ENCODE results near the gene CSNK1A1L. TPM values are rescaled to one million over a fixed set of nuclear protein-coding genes. Genes with fewer than 3 reads are reported as not detected.
A peak's percentile ranks its signal among the peaks of the same experiment; 100 is the strongest.

CSNK1A1L gene
- polyA plus RNA-seq, 1 donor (not counting 4 experiments of a cell fraction or from before 2014, with no cell fraction given) = not detected

DNA sequence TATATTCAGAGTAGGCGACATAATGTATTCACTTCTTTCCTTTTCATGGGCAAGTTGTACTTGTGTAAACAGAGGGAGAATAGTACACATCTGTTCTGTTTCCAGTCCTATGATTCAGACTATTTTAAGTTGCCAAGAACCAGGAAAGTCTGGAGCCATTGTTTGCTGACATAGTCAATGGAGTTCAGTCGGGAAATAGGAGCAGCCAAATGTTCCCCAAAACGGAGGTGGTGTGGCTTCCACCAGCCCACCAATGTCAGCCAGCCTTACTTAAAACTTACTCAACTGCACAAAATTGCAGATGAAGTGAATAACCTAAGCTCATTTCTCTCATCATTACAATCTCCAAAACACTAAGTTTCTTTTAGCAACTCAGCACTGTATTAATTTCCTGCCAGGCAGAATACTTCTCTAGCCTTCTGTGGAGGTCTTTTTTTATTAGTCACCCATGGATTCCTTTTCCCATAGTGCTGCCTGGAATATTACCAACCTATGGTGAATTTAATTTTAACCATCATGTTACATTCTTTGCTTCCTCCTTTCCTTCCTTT lies 22.3 kb upstream of the CSNK1A1L start:
- no peak overlapping the region for H3K4me3 ChIP-seq (ENCODE audit: control insufficient read depth in 2 of 3, extremely low read depth in 1 of 3, insufficient read depth in 2 of 3, low read depth in 1 of 3, low read length in 3 of 3)
- TF ChIP-seq, protein P1, sequence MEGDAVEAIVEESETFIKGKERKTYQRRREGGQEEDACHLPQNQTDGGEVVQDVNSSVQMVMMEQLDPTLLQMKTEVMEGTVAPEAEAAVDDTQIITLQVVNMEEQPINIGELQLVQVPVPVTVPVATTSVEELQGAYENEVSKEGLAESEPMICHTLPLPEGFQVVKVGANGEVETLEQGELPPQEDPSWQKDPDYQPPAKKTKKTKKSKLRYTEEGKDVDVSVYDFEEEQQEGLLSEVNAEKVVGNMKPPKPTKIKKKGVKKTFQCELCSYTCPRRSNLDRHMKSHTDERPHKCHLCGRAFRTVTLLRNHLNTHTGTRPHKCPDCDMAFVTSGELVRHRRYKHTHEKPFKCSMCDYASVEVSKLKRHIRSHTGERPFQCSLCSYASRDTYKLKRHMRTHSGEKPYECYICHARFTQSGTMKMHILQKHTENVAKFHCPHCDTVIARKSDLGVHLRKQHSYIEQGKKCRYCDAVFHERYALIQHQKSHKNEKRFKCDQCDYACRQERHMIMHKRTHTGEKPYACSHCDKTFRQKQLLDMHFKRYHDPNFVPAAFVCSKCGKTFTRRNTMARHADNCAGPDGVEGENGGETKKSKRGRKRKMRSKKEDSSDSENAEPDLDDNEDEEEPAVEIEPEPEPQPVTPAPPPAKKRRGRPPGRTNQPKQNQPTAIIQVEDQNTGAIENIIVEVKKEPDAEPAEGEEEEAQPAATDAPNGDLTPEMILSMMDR (optimal IDR thresholded peaks at IDR 0.05 in 1 of 3, IDR thresholded peaks at IDR 0.05 in 1 of 3, conservative IDR thresholded peaks at IDR 0.05 in 1 of 3; ENCODE audit: extremely low read depth in 1 of 3, insufficient read depth in 2 of 3, low read length in 3 of 3) = no peak
- no peak for TF ChIP-seq EZH2 (IDR thresholded peaks at IDR 0.05; ENCODE audit: low read length)
- no peak overlapping the region for H3K27ac ChIP-seq (ENCODE audit: control insufficient read depth, insufficient read depth, low read length)
- no peaks in the 10 kb centered on the region for H3K36me3 ChIP-seq (ENCODE audit: control insufficient read depth in 2 of 2, extremely low read depth in 1 of 2, insufficient read depth in 2 of 2, low read length in 2 of 2)
- DNase-seq (ENCODE audit: low read depth, low spot score) = no peak
- no peak overlapping the region for H3K9ac ChIP-seq (ENCODE audit: control insufficient read depth, extremely low read depth, insufficient read depth, low read length)
- H3K79me2 ChIP-seq (ENCODE audit: control insufficient read depth, insufficient read depth, low read length) = no peaks in the 10 kb centered on the region
- no peaks in the 10 kb centered on the region for H3K9me1 ChIP-seq (ENCODE audit: control insufficient read depth, extremely low read depth, insufficient read depth, low read length)
- H3K4me2 ChIP-seq (ENCODE audit: control insufficient read depth, extremely low read depth, insufficient read depth, low read depth, low read length) = no peak overlapping the region
- dilution Hi-C loops (cut with MboI; ENCODE audit: extremely low pct_ligation_motif_present, low sequenced_read_pairs) = no loop called here
- no peaks in the 10 kb centered on the region for H3K9me3 ChIP-seq (ENCODE audit: control insufficient read depth, low read depth, low read length)
- H3K27me3 ChIP-seq (ENCODE audit: control insufficient read depth, extremely low read depth, insufficient read depth, low read length) = no peaks in the 10 kb centered on the region
- H3K4me1 ChIP-seq (ENCODE audit: control insufficient read depth, extremely low read depth, insufficient read depth, low read length) = no peaks in the 10 kb centered on the region
- FAIRE-seq = no peak
- H2AFZ ChIP-seq (ENCODE audit: control insufficient read depth, low read length) = peak overlapping the region; percentile 25
- H4K20me1 ChIP-seq (ENCODE audit: control insufficient read depth, extremely low read depth, insufficient read depth, low read length) = no peaks in the 10 kb centered on the region

DNA sequence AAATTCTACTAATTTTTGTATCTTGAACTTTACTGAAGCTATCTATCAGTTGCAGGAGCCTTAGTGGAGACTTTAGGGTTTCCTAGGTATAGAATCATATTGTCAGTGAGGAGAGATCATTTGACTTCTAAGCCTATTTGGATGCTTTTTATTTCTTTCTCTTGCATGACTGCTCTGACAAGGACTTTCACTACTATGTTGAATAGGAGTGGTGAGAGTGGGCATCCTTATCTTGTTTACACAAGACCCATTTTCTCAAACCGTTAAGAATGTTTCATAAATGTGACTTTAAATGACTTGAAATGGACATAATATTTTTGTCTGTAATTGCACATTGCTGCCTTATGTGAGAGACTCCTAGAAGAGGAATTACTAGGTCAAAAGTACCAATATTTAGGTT lies 17.9 kb upstream of the CSNK1A1L start:
- Histone ChIP-seq H3K27ac (ENCODE audit: control insufficient read depth, insufficient read depth, low read length) (no peak overlapping the region), H3K9me3 (ENCODE audit: control insufficient read depth, low read depth, low read length) (no peaks in the 10 kb centered on the region), H3K27me3 (ENCODE audit: control insufficient read depth, extremely low read depth, insufficient read depth, low read length) (no peaks in the 10 kb centered on the region), H3K9ac (ENCODE audit: control insufficient read depth, extremely low read depth, insufficient read depth, low read length) (no peak overlapping the region), H3K36me3 (ENCODE audit: control insufficient read depth in 2 of 2, extremely low read depth in 1 of 2, insufficient read depth in 2 of 2, low read length in 2 of 2) (no peaks in the 10 kb centered on the region), H4K20me1 (ENCODE audit: control insufficient read depth, extremely low read depth, insufficient read depth, low read length) (no peaks in the 10 kb centered on the region), H3K9me1 (ENCODE audit: control insufficient read depth, extremely low read depth, insufficient read depth, low read length) (no peaks in the 10 kb centered on the region), H3K79me2 (ENCODE audit: control insufficient read depth, insufficient read depth, low read length) (no peaks in the 10 kb centered on the region), H2AFZ (ENCODE audit: control insufficient read depth, low read length) (no peak overlapping the region), H3K4me1 (ENCODE audit: control insufficient read depth, extremely low read depth, insufficient read depth, low read length) (no peaks in the 10 kb centered on the region), H3K4me3 (ENCODE audit: control insufficient read depth in 2 of 3, extremely low read depth in 1 of 3, insufficient read depth in 2 of 3, low read depth in 1 of 3, low read length in 3 of 3) (no peak overlapping the region), H3K4me2 (ENCODE audit: control insufficient read depth, extremely low read depth, insufficient read depth, low read depth, low read length) (no peak overlapping the region)
- dilution Hi-C loops (cut with MboI; ENCODE audit: extremely low pct_ligation_motif_present, low sequenced_read_pairs) = no loop called here
- no peak for DNase-seq (ENCODE audit: low read depth, low spot score)
- TF ChIP-seq, protein P1 (optimal IDR thresholded peaks at IDR 0.05 in 1 of 3, IDR thresholded peaks at IDR 0.05 in 1 of 3, conservative IDR thresholded peaks at IDR 0.05 in 1 of 3; ENCODE audit: extremely low read depth in 1 of 3, insufficient read depth in 2 of 3, low read length in 3 of 3) = no peak
- no peak for TF ChIP-seq EZH2 (IDR thresholded peaks at IDR 0.05; ENCODE audit: low read length)
- FAIRE-seq = no peak

Data from keratinocyte (primary cell).